Posterior cingulate gyrus (tissue), 11 donors: ENCODE measurements around the gene ZNF18.

ENCODE experiments used
- DNase-seq, 10 donors: peaks; one replicate each; pipeline versions ENCODE4 v3.0.0 to v3.0.0-alpha.2; 2020 to 2021; ENCODE audit warnings: mixed read lengths in 3 of 10
- intact Hi-C: fragments of 100-400 bp; cut with DNase I; formaldehyde crosslinking; loops from one replicate; pipeline ENCODE4 v1.15.1; 2023

Gene ZNF18

DNA sequence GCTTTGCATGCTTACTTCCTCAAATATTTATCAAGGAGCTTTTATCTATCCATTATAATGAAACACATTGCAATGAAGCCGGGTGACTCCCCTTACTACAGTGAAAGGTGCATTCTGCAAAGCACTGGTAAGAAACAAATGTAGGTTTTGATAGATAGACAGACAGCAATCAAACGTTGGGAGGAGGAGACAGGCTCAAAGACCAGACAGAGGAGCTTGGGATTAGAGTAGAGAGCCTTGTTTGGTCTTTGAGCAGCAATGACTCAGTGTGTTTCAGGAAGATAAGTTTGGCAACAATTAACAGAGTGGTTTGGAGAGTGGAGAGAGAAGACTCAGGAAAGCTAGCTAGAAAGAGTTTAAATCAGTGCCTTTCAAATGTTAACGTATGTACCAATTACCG lies 68.8 kb downstream of the ZNF18 start:
- no peak for DNase-seq
- intact Hi-C loops: no loop called here
